Forelimb muscle (tissue), 1 donor: Measurements from ENCODE around the gene PAM16. TPM values are rescaled to one million over a fixed set of nuclear protein-coding genes. Genes with fewer than 3 reads are reported as not detected.
"Not testable (repeated sequence)": the region's sequence is repeated elsewhere in the genome, so short reads cannot be mapped to it uniquely, and the experiment has no call there.

Experiments used
- DNase-seq: peaks from one replicate; pipeline ENCODE4 v3.0.0-alpha.2; 2013; ENCODE audit warnings: low read depth
- polyA plus RNA-seq: library from polyadenylated mRNA; unstranded; fragments of 120-200 nt; gene quantifications from one replicate; pipeline ENCODE4 v1.2.1, GENCODE V29; 2013; ENCODE audit not compliant: insufficient read length

Gene PAM16
- polyA plus RNA-seq, 1 donor, result 25.4 TPM

- DNase-seq, result no peak
These were observed 2.6 kb upstream of the PAM16 start for GRCh38 chr16:4353675-4354074.

GRCh38 chr16:4352843-4353242 is 1.7 kb upstream of the PAM16 start:
- DNase-seq, result no peak

GRCh38 chr16:4351880-4352279 is 759 bp upstream of the PAM16 start:
- DNase-seq, result no peak

GRCh38 chr16:4350365-4350786 is 745 bp downstream of the PAM16 start:
- DNase-seq, result no peak

GRCh38 chr16:4349332-4349731 is 1.8 kb downstream of the PAM16 start:
- no peak for DNase-seq

- DNase-seq, result no peak
These were observed 3.2 kb downstream of the PAM16 start for GRCh38 chr16:4347765-4348509.

- DNase-seq, result no peak
These were observed 4.1 kb downstream of the PAM16 start for GRCh38 chr16:4347010-4347409.

GRCh38 chr16:4345836-4346781 is 5.0 kb downstream of the PAM16 start:
- no peak for DNase-seq

GRCh38 chr16:4344983-4345835 is 5.9 kb downstream of the PAM16 start:
- DNase-seq, result no peak

GRCh38 chr16:4344300-4344982 is 6.7 kb downstream of the PAM16 start:
- not testable (repeated sequence) for DNase-seq

GRCh38 chr16:4342866-4343744 is 8.0 kb downstream of the PAM16 start:
- DNase-seq, result no peak

GRCh38 chr16:4341250-4341649 is 9.9 kb downstream of the PAM16 start:
- DNase-seq, result no peak

- no peak for DNase-seq
These were observed 10.7 kb downstream of the PAM16 start for GRCh38 chr16:4340443-4340842.

GRCh38 chr16:4339909-4340308 is 11.2 kb downstream of the PAM16 start:
- DNase-seq, result no peak

GRCh38 chr16:4339455-4339854 is 11.7 kb downstream of the PAM16 start:
- no peak for DNase-seq

- no peak for DNase-seq
These were observed 12.3 kb downstream of the PAM16 start for GRCh38 chr16:4338712-4339299.

- no peak for DNase-seq
These were observed 13.0 kb downstream of the PAM16 start for GRCh38 chr16:4338125-4338582.

- DNase-seq, result no peak
These were observed 13.5 kb downstream of the PAM16 start for GRCh38 chr16:4337540-4338088.
